ENCODE measurements around the gene TEX30. TPM values are rescaled to one million over a fixed set of nuclear protein-coding genes. Genes with fewer than 3 reads are reported as not detected.

Gene TEX30
- total RNA-seq, 4 donors from 2014 or later, result 6.6 to 20.9 (median 12.4) TPM

DNA sequence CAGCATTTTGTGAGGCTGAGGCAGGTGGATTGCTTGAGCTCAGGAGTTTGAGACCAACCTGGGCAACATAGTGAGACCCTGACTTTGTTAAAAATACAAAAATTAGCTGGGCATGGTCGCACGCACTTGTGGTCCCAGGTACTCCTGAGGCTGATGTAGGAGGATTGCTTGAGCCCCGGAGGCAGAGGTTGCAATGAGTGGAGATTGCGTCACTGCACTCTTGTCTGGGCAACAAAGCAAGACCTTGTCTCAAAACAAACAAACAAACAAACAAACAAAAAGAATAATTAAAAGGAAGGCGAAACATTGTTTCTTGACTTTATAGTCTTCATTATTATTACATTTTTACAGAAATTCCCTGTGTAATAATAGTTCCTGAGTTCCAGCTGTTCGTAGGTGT lies 41.2 kb upstream of the TEX30 start:
- no peaks in the 10 kb centered on the region for H3K27me3 ChIP-seq
- WGBS, 2 donors, result 77 to 79% methylated on average over 6 of the region's 6 CpGs
- H3K9me3 ChIP-seq, result peaks cover 0 to 7% (median 0%) of the 10 kb centered on the region in 3 donors
- H3K36me3 ChIP-seq, result peaks cover 0 to 59% (median 0%) of the 10 kb centered on the region in 3 donors
- no peaks in the 10 kb centered on the region for H3K4me1 ChIP-seq
- intact Hi-C loops (cut with DNase I), result no loop called here
- no peak for TF ChIP-seq POLR2A (IDR thresholded peaks at IDR 0.05)
- TF ChIP-seq, protein P1, sequence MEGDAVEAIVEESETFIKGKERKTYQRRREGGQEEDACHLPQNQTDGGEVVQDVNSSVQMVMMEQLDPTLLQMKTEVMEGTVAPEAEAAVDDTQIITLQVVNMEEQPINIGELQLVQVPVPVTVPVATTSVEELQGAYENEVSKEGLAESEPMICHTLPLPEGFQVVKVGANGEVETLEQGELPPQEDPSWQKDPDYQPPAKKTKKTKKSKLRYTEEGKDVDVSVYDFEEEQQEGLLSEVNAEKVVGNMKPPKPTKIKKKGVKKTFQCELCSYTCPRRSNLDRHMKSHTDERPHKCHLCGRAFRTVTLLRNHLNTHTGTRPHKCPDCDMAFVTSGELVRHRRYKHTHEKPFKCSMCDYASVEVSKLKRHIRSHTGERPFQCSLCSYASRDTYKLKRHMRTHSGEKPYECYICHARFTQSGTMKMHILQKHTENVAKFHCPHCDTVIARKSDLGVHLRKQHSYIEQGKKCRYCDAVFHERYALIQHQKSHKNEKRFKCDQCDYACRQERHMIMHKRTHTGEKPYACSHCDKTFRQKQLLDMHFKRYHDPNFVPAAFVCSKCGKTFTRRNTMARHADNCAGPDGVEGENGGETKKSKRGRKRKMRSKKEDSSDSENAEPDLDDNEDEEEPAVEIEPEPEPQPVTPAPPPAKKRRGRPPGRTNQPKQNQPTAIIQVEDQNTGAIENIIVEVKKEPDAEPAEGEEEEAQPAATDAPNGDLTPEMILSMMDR (IDR thresholded peaks at IDR 0.05), result no peak
- no peak for DNase-seq
- H3K4me3 ChIP-seq, result no peak overlapping the region
- H3K27ac ChIP-seq, result no peak overlapping the region

DNA sequence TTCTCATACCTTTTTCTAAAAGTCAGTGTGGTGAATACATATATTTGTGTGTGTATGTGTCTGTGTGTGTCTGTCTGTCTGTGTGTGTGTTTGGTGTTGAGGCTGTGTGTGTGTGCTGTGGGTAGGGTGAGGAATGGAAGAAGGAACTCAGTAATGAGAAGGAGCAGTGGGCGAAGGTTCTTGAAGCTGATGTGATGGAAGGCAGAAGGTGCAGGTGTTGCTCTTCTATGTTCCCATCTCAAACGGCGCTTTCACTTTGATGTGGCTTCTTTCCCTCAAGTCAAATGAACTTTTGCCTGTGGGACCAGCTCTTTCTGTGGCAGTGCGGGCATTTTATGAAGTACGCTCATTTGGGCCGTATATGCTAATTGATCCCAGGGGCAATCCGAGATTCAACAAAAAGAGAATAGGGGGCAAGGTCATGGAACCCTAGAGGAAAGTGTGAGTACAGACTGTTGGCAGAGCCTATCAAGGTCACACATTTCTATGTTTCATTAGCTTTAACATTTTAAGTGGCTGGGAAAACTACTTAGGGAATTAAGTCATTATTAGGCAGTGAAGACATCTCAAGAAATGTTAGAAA lies 40.5 kb upstream of the TEX30 start:
- Histone ChIP-seq H3K36me3 (peaks cover 0 to 54% (median 0%) of the 10 kb centered on the region in 3 donors), H3K27ac (no peak overlapping the region), H3K9me3 (peaks cover 0 to 7% (median 0%) of the 10 kb centered on the region in 3 donors), H3K27me3 (no peaks in the 10 kb centered on the region), H3K4me3 (no peak overlapping the region), H3K4me1 (no peaks in the 10 kb centered on the region)
- WGBS, 2 donors, result 79 to 95% methylated on average over 6 to 7 of the region's 7 CpGs
- TF ChIP-seq POLR2A (IDR thresholded peaks at IDR 0.05), result no peak
- TF ChIP-seq, protein P1 (IDR thresholded peaks at IDR 0.05), result no peak
- no peak for DNase-seq
- intact Hi-C loops (cut with DNase I), result no loop called here

DNA sequence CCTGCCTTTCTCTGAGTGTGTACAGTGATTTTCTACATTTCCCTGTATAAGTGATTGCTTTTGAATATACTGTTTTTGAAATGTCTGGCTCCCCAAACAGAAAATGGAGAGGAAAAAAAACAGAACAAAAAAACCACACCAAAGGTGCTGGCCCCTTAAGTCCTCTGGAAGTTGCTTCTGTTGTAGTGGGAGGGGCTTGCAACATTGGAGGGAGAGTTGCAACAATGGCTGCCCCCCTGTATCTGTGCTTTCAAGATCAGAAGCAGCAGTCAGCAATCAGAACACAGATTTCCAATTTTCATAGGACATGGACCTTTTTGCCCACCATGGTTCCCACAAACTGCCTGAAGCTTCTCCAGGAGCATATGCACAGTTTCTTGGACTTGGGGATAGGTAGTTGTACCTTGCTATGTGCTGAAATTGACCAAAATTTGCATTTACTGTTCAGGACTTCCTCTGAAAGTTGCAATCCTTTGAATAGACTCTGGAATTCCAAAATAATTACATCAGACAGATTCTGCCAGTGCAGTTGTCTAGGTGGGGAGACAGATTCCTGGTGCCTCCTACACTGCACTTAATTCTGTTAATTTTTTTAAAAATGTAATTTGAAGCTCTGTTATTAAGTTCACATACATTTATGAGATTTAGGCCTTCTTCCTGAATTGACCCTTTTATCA lies 39.2 kb upstream of the TEX30 start:
- H3K27me3 ChIP-seq, result no peaks in the 10 kb centered on the region
- TF ChIP-seq POLR2A (IDR thresholded peaks at IDR 0.05), result no peak
- TF ChIP-seq, protein P1 (IDR thresholded peaks at IDR 0.05), result no peak
- no peak for DNase-seq
- intact Hi-C loops (cut with DNase I), result no loop called here
- no peak overlapping the region for H3K27ac ChIP-seq
- H3K36me3 ChIP-seq, result peaks cover 0 to 48% (median 0%) of the 10 kb centered on the region in 3 donors
- H3K4me3 ChIP-seq, result no peak overlapping the region
- H3K9me3 ChIP-seq, result peaks cover 0 to 7% (median 0%) of the 10 kb centered on the region in 3 donors
- no peaks in the 10 kb centered on the region for H3K4me1 ChIP-seq

DNA sequence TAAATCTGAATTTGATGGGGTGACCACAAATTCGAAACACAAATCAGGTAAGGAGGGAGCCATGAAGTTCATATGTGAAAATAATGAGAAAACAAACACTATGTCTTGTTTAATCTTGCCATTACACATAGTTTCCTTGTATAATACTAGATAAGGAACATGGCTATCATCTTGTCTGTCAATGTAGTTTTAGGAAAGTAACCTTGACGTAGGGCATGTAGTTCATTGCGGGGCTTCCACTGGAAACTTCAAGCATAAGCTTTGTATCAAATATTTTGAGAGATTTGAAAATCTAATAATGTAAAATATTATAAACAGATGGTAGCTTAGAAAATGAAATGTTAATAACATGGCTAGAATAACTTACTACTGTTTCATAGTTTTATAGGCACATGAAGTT lies 34.1 kb upstream of the TEX30 start:
- Histone ChIP-seq H3K36me3 (peaks cover 0 to 35% (median 0%) of the 10 kb centered on the region in 3 donors), H3K4me3 (no peak overlapping the region), H3K27ac (no peak overlapping the region), H3K27me3 (no peaks in the 10 kb centered on the region), H3K4me1 (no peaks in the 10 kb centered on the region), H3K9me3 (peaks cover 0 to 7% (median 0%) of the 10 kb centered on the region in 3 donors)
- no peak for DNase-seq
- intact Hi-C loops (cut with DNase I), result no loop called here
- no peak for TF ChIP-seq POLR2A (IDR thresholded peaks at IDR 0.05)
- TF ChIP-seq, protein P1 (IDR thresholded peaks at IDR 0.05), result no peak
- 95 to 99% methylated on average over 3 of the region's 3 CpGs for WGBS, 2 donors

DNA sequence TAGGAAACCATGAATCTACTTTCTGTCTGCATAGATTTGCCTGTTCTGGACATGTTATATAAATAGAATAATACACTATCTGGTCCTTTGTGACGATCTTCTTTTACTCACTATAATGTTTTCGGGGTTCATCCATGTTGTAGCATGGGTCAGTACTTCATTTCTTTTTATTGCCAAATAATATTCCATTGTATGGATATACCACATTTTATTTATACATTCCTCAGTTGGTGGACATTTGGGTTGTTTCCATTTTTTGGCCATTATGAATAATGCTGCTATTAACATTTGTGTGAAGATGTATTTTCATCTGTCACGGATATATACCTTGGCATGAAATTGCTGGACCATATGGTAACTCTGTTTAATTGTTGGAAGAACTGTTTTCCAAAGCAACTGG lies 32.1 kb upstream of the TEX30 start:
- Histone ChIP-seq H3K4me1 (peaks cover 5 to 15% (median 8%) of the 10 kb centered on the region in 3 donors), H3K27me3 (no peaks in the 10 kb centered on the region), H3K27ac (no peak overlapping the region), H3K36me3 (peaks cover 0 to 21% (median 0%) of the 10 kb centered on the region in 3 donors), H3K9me3 (peaks cover 0 to under 1% (median 0%) of the 10 kb centered on the region in 3 donors), H3K4me3 (no peak overlapping the region)
- DNase-seq, result no peak
- TF ChIP-seq POLR2A (IDR thresholded peaks at IDR 0.05), result no peak
- TF ChIP-seq, protein P1 (IDR thresholded peaks at IDR 0.05), result no peak
- 97% methylated on average over 3 of the region's 3 CpGs for whole genome bisulfite sequencing, 2 donors
- intact Hi-C loops (cut with DNase I), result no loop called here

Data from esophagus squamous epithelium (tissue), 5 donors.